WTC11 (cell line): ENCODE results near the gene FHOD3.

ENCODE experiments used
- CDX4 ChIP-seq: fragments of 250-450 bp; sonication (Bioruptor Pico); IDR thresholded peaks from 2 replicates; pipeline ENCODE4 v1.9.0; 2021; ENCODE audit warnings: moderate library complexity, mild to moderate bottlenecking, inconsistent platforms, borderline replicate concordance
- CREB1 ChIP-seq: sonication (generic); formaldehyde crosslinking; IDR thresholded peaks from 2 replicates; pipeline ENCODE4 v1.8.0; 2023; ENCODE audit warnings: mild to moderate bottlenecking, missing genetic modification reagents
- CTCF ChIP-seq: fragments of 200-600 bp; IDR thresholded peaks from 2 replicates; pipeline ENCODE4 v1.8.0; 2022; ENCODE audit warnings: antibody characterized with exemption
- HMGXB4 ChIP-seq: sonication (generic); formaldehyde crosslinking; IDR thresholded peaks from 2 replicates; pipeline ENCODE4 v1.8.1; 2023; ENCODE audit warnings: mild to moderate bottlenecking, moderate library complexity, missing genetic modification reagents
- MAX ChIP-seq: sonication (generic); formaldehyde crosslinking; IDR thresholded peaks from 2 replicates; pipeline ENCODE4 v1.8.0; 2022; ENCODE audit warnings: mild to moderate bottlenecking, missing genetic modification reagents
- NFYB ChIP-seq: sonication (generic); formaldehyde crosslinking; conservative IDR thresholded peaks from 2 replicates; pipeline ENCODE4 v1.8.0; 2022; ENCODE audit warnings: low read depth, missing genetic modification reagents
- NR2C2 ChIP-seq: sonication (generic); formaldehyde crosslinking; IDR thresholded peaks from 2 replicates; pipeline ENCODE4 v1.8.0; 2022; ENCODE audit warnings: mild to moderate bottlenecking, missing genetic modification reagents
- PRRX2 ChIP-seq: fragments of 250-450 bp; sonication (Bioruptor Pico); IDR thresholded peaks from 2 replicates; pipeline ENCODE4 v1.8.0; 2021; ENCODE audit warnings: mild to moderate bottlenecking
- STAT6 ChIP-seq: sonication (generic); formaldehyde crosslinking; conservative IDR thresholded peaks from 2 replicates; pipeline ENCODE4 v1.8.1; 2023; ENCODE audit warnings: mild to moderate bottlenecking, low read depth, missing genetic modification reagents, moderate library complexity
- TCF7 ChIP-seq: sonication (generic); formaldehyde crosslinking; IDR thresholded peaks from 2 replicates; pipeline ENCODE4 v1.8.0; 2022; ENCODE audit warnings: mild to moderate bottlenecking, low read depth, missing genetic modification reagents, moderate library complexity
- ZNF138 ChIP-seq: sonication (generic); formaldehyde crosslinking; conservative IDR thresholded peaks from 2 replicates; pipeline ENCODE4 v1.8.1; 2022; ENCODE audit warnings: mild to moderate bottlenecking, moderate library complexity, missing genetic modification reagents
- ZSCAN18 ChIP-seq: fragments of 250-450 bp; sonication (Bioruptor Pico); IDR thresholded peaks from 2 replicates; pipeline ENCODE4 v2.1.2; 2022; ENCODE audit warnings: mild to moderate bottlenecking, moderate library complexity

- TF ChIP-seq CDX4 (CRISPR knock-in tag) (no peak), TCF7 (no peak), STAT6 (CRISPR knock-in tag) (no peak), ZSCAN18 (CRISPR knock-in tag) (no peak), CTCF (no peak), NR2C2 (CRISPR knock-in tag) (no peak), HMGXB4 (CRISPR knock-in tag) (no peak), NFYB (no peak), PRRX2 (CRISPR knock-in tag) (no peak), CREB1 (CRISPR knock-in tag) (no peak), MAX (CRISPR knock-in tag) (no peak), ZNF138 (CRISPR knock-in tag) (no peak)
Measured at GRCh38 chr18:36643061-36643460, 345.5 kb downstream of the FHOD3 start.
